BLaER1 (cell line): ENCODE results near the gene IL27RA.
A peak's percentile ranks its signal among the peaks of the same experiment; 100 is the strongest.

Experiments used
- H3K27ac ChIP-seq: shearing (Covaris generic); formaldehyde crosslinking; 2 replicates; pipeline ENCODE4 v1.8.1; 2022
- H3K27me3 ChIP-seq: shearing (Covaris generic); formaldehyde crosslinking; 2 replicates; pipeline ENCODE4 v1.8.1; 2022
- H3K36me3 ChIP-seq: shearing (Covaris generic); formaldehyde crosslinking; 2 replicates; pipeline ENCODE4 v1.8.1; 2022
- H3K4me1 ChIP-seq: shearing (Covaris generic); formaldehyde crosslinking; 2 replicates; pipeline ENCODE4 v1.8.1; 2022
- H3K4me2 ChIP-seq: shearing (Covaris generic); formaldehyde crosslinking; 2 replicates; pipeline ENCODE4 v1.8.1; 2022
- H3K4me3 ChIP-seq: shearing (Covaris generic); formaldehyde crosslinking; 2 replicates; pipeline ENCODE4 v1.8.1; 2022
- H3K9ac ChIP-seq: shearing (Covaris generic); formaldehyde crosslinking; 2 replicates; pipeline ENCODE4 v1.8.1; 2022
- H3K9me3 ChIP-seq: shearing (Covaris generic); formaldehyde crosslinking; 2 replicates; pipeline ENCODE4 v1.8.1; 2022
- H4K20me1 ChIP-seq: shearing (Covaris generic); formaldehyde crosslinking; 2 replicates; pipeline ENCODE4 v1.8.1; 2022
- Cebpa-rat ChIP-seq: shearing (Covaris generic); IDR thresholded peaks from 2 replicates; pipeline ENCODE4 v1.8.1; 2022

IL27RA gene

DNA sequence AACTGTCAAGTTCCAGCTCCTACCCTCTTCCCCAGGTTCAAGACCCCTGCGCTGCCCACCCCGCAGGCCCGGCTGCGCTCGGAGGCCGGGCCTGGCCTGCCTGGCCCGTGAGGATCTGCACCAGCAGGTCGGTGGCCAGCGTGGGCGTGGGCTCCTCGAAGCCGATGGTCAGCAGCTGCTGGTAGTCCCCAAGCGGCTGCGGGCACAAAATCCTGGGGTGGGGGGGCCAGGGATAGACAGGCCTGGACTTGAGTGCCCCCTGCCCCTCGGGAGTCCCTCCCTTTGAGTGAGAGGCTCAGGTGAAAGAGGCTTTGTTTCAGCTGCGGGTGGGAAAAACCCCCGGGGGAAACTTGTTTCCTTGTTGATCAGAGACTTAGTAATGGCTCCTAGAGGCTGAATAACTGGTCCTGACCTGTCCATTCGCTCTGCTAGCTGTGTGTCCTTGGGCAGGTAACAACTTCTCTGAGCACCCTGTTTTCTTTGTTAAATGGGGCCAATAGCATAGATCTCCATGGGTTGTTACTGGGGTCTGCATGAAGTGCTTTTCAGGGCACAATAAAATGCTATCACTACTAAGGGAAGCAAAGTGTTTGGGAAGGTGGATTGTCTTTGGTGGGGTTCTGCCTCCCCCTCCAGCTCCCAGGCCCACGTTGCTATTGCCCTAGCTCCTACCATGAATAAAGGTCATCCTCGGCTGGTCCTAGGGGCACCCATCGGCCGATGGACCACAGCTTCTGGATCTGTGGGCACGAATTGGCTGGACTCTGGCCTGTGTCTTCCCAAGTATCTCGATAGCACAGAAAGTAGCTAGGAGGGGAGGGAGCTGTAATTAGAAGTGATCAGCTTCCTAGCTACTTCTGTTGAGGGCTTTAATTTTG lies 50.5 kb downstream of the IL27RA start:
- Histone ChIP-seq H3K4me2 (peak overlapping the region; percentile 87), H3K4me3 (peak overlapping the region; percentile 79), H3K36me3 (peaks cover 18% of the 10 kb centered on the region), H3K9me3 (no peaks in the 10 kb centered on the region), H3K27me3 (no peaks in the 10 kb centered on the region), H3K27ac (peak overlapping the region; percentile 61; the same call in 1 of the 2 replicates), H3K4me1 (peaks cover 39% of the 10 kb centered on the region), H4K20me1 (no peaks in the 10 kb centered on the region), H3K9ac (peak overlapping the region; percentile 76)
- no peak for TF ChIP-seq Cebpa-rat

DNA sequence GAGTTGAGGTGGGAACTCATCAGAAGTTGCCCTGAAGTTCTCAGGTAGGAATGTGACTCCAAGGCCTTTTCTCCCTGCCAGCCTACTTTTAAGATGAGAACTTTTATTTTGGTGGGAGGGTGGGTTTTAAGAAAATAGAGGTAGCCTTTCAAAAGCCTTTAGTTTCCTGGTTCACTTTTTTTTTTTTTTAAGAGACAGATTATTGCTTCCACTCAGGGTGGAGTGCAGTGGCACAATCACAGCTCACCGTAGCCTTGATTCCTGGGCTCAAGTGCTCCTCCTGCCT lies 51.1 kb downstream of the IL27RA start:
- 0 out of 2 replicates have a peak overlapping the region, but pooled peaks have one; percentile 76 for H3K9ac ChIP-seq
- H3K4me2 ChIP-seq, result peak overlapping the region; percentile 87

DNA sequence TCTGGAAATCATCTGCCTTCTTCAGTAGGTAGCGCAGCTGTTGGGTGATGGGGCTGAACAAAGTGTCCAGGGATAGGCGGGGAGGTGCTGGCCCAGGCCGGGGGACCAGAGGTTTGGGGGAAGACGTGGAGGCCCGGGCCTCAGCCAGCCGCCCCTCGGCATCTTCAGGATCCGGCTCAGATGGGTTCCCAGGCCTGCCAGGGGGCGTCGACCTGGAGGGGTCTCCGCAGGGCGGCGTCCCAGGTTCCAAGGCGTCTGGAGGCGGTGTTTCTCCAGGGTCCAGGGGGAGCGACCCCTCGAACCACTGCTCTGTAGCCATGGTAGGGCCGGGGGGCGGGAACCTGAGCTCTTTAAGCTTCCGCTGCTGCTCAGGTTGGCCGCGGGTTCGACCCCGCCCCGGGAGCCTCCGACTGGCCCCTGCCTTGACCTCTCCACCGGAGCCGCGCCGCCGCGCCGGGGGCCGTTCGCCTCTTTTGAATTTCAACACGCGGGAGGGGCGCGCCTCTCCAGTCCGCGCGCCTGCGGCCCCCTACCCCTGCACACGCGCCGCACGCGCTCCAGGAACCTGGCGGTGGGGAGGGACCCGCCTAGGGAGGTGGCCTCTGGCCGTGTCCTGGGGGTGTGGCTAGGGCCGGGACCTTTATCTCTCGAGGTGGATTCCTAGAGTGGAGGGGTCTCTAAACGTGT lies 53.9 kb downstream of the IL27RA start, which contains the start of gene C19orf67:
C19orf67 (minus strand) TSS at position 475 of the 687 bp plus-strand sequence; CDS start at position 319, 156 bp downstream.
- H3K4me2 ChIP-seq, result no peak within 1 kb of the TSS
- peaks cover 38% of the 10 kb centered on the region for H3K36me3 ChIP-seq
- peaks cover 20% of the 10 kb centered on the region for H4K20me1 ChIP-seq
- no peaks in the 10 kb centered on the region for H3K27me3 ChIP-seq
- H3K9ac ChIP-seq, result no peak within 1 kb of the TSS
- H3K27ac ChIP-seq, result no peak within 1 kb of the TSS
- H3K9me3 ChIP-seq, result no peaks in the 10 kb centered on the region
- no peak for TF ChIP-seq Cebpa-rat
- peaks cover 34% of the 10 kb centered on the region for H3K4me1 ChIP-seq
- H3K4me3 ChIP-seq, result no peak within 1 kb of the TSS

More for the DNA sequence above, 51.1 kb downstream of the IL27RA start:
- Histone ChIP-seq H3K9me3 (no peaks in the 10 kb centered on the region), H3K27ac (no peak overlapping the region), H3K4me1 (peaks cover 39% of the 10 kb centered on the region), H3K27me3 (no peaks in the 10 kb centered on the region), H3K4me3 (no peak overlapping the region), H3K36me3 (peaks cover 24% of the 10 kb centered on the region), H4K20me1 (no peaks in the 10 kb centered on the region)
- no peak for TF ChIP-seq Cebpa-rat

DNA sequence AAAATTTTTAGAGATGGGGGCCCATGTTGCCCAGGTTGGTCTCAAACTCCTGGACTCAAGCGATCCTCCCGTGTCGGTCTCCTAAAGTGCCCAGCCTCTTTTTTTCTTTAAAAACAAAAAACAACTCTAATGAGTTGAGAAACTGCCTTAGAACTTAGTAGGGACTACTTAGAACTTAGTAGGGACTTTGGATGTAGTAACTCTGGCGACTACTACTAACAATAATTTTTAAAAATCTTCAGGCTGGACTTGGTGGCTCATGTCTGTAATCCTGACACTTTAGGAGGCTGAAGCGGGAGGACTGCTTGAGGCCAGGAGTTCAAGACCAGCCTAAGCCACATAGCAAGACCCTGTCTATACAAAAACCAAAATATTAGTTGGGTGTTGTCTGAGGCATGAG lies 54.5 kb downstream of the IL27RA start:
- H3K4me3 ChIP-seq, result no peak overlapping the region
- no peak overlapping the region for H3K9ac ChIP-seq
- H3K36me3 ChIP-seq, result peaks cover 38% of the 10 kb centered on the region
- H3K4me1 ChIP-seq, result peaks cover 32% of the 10 kb centered on the region
- TF ChIP-seq Cebpa-rat, result no peak
- H3K4me2 ChIP-seq, result no peak overlapping the region
- peaks cover 20% of the 10 kb centered on the region for H4K20me1 ChIP-seq
- no peaks in the 10 kb centered on the region for H3K9me3 ChIP-seq
- no peaks in the 10 kb centered on the region for H3K27me3 ChIP-seq
- no peak overlapping the region for H3K27ac ChIP-seq

DNA sequence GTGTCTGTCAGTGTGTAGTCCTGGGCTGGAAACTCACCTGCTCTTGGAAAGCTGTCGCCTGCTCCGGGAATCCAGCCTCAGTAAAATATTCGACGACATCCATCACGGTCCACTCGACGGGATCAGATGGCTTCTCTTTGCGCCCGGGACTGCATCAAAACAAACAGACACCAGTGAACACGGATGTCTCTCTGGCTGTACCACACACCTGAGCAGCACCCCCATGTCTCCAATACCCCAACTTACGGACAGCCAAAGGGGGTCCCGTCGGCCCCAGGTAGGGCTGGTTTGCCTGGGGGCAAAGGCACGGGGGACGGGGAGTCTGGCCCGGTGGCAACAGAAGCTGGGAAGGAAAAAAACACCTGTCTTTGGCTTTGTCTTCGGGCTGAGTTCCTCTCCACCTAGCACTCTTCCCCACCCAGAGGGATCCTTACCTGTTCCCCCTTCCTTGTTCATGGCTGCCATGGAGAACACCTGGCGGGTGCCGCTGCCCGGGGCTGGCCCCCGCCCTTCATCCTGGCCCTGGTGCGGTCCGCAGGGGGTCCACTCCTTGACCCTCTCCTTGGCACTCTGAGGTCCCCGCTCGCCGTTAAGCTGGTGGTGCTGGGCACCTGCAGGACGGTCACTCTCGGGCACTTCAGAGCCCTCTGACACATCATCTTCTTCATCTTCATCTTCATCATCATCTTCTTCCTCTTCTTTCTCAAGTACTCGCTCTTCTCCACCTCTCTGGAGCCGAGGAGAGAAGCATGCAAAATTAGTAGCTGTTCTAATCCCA lies 57.3 kb downstream of the IL27RA start:
- TF ChIP-seq Cebpa-rat, result no peak
- Histone ChIP-seq H3K27me3 (no peaks in the 10 kb centered on the region), H3K27ac (0 out of 2 replicates have a peak overlapping the region, but pooled peaks have one; percentile 62), H3K4me2 (peak overlapping the region; percentile 92), H3K36me3 (peaks cover 45% of the 10 kb centered on the region), H3K4me3 (peak overlapping the region; percentile 79), H3K9ac (peak overlapping the region; percentile 82), H4K20me1 (peaks cover 20% of the 10 kb centered on the region), H3K9me3 (peaks cover 9% of the 10 kb centered on the region), H3K4me1 (peaks cover 24% of the 10 kb centered on the region)

DNA sequence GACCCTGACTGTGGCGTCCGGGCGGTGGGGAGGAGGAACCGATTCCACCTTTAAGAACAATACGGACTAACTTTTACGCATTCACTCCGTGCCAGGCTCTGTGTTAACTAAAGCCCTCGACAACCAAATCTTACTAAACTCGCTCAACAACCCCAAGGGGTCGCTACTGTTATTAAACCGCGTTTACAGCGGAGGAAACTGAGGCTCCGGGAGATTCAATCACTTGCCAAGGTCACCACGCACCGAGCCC lies 57.8 kb downstream of the IL27RA start:
- Histone ChIP-seq H3K27ac (peak overlapping the region; percentile 62; the same call in 1 of the 2 replicates), H3K4me1 (peaks cover 24% of the 10 kb centered on the region), H3K36me3 (peaks cover 45% of the 10 kb centered on the region), H3K9ac (peak overlapping the region; percentile 82), H3K27me3 (no peaks in the 10 kb centered on the region), H3K9me3 (peaks cover 14% of the 10 kb centered on the region), H3K4me2 (peak overlapping the region; percentile 92), H4K20me1 (peaks cover 20% of the 10 kb centered on the region), H3K4me3 (peak overlapping the region; percentile 79)
- no peak for TF ChIP-seq Cebpa-rat

DNA sequence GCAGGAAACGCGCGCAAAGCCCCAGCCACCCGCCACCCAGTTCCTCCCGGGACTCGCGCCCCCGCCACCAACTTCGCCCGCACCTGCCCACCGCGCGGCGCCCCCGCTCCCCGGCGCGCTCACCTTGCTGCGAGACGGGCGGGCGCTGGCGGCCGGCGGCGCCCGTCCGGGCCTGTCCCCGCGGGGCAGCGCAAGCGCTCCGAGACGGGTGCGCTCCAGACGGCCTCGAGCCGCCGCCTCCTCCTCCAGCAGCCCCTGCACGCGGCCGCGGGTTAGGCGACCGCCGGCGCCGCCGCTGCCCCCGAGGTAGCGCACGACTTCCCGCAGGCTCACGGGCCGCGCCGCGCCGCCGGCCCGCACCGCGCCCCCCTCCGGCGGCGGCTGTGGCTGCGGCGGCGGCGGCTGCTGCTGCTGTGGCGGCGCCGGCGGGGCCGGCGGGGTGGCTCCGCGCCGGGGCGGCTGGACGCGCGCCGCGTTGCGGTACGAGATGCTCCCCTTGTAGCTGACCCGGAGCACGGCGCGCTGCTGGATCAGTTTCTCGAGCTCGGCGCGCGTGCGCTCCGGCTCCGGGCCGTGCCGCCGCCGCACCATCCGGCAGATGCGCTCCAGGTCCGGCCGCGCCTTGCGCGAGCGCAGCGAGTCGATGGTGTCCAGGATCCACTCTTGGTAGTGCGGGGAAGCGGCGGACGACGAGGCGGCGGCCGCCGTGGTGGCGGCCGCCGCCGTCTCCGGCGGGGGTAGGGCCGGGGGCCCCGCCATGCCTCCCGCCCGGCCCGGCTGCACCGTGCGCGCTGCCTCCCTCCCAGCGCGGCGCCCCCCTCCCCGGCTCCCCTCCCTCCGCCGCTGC lies 58.3 kb downstream of the IL27RA start:
- peak overlapping the region; percentile 82 for H3K9ac ChIP-seq

DNA sequence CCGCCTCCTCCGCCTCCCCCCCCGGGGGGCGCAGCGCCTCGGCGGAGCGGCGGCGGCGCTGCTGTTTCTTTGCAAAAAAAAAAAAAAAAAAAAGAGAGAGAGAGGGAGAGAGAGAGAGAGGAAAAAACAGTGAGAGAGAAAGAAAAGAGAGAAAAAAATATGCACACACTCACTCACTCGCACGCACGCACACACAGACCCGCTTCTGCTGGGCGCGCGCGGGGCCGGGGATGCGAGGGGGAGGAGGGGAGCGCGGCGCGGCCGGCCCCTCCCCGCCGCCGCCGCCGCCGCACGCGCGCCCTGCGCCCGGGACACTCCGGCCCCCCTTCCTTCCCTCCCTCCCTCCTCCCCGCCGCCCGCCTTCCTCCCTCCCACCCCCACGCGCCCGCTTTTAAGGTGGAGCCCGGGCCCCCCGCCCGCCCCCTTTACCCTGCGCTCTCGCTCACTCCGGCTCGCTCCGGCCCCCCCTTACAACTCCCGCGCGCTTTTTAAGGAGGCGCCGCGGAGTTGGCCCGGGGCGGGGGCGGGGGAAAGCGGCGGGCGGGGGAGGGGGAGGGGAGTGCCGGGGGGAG lies 59.0 kb downstream of the IL27RA start, which contains the start of gene SAMD1:
SAMD1 (minus strand) TSS at position 243 of the 572 bp plus-strand sequence.
- peak within 1 kb of the TSS; percentile 84 for H3K27ac ChIP-seq
- H3K9ac ChIP-seq, result peak within 1 kb of the TSS; percentile 82
- peak within 1 kb of the TSS; percentile 84 for H3K4me3 ChIP-seq
- H3K9me3 ChIP-seq, result peaks cover 15% of the 10 kb centered on the region
- H3K4me2 ChIP-seq, result peak within 1 kb of the TSS; percentile 92
- TF ChIP-seq Cebpa-rat, result no peak
- peaks cover 36% of the 10 kb centered on the region for H3K36me3 ChIP-seq
- no peaks in the 10 kb centered on the region for H3K27me3 ChIP-seq
- H4K20me1 ChIP-seq, result peaks cover 20% of the 10 kb centered on the region
- peaks cover 24% of the 10 kb centered on the region for H3K4me1 ChIP-seq

More for the DNA sequence above, 58.3 kb downstream of the IL27RA start:
- H3K4me2 ChIP-seq, result peak overlapping the region; percentile 92
- H3K4me1 ChIP-seq, result peaks cover 24% of the 10 kb centered on the region
- H4K20me1 ChIP-seq, result peaks cover 20% of the 10 kb centered on the region
- H3K36me3 ChIP-seq, result peaks cover 43% of the 10 kb centered on the region
- peak overlapping the region; percentile 75 for H3K27ac ChIP-seq
- H3K4me3 ChIP-seq, result peak overlapping the region; percentile 79
- TF ChIP-seq Cebpa-rat, result no peak
- H3K27me3 ChIP-seq, result no peaks in the 10 kb centered on the region
- peaks cover 15% of the 10 kb centered on the region for H3K9me3 ChIP-seq
